Neural crest cell (in vitro differentiated cells): ENCODE data around the gene IWS1. TPM values are rescaled to one million over a fixed set of nuclear protein-coding genes. Genes with fewer than 3 reads are reported as not detected.

Source experiments
- DNase-seq: peaks from one replicate; pipeline ENCODE4 v3.0.0; 2021; ENCODE audit warnings: low read depth, mixed read lengths, low spot score
- H3K27ac Mint-ChIP-seq: one replicate; pipeline ENCODE4 v1.8.0; 2021; ENCODE audit warnings: mild to moderate bottlenecking, mixed read lengths; ENCODE audit not compliant: unreplicated experiment
- H3K27me3 Mint-ChIP-seq: 2 replicates; pipeline ENCODE4 v1.8.0; 2021; ENCODE audit warnings: low read depth, mild to moderate bottlenecking, mixed read lengths
- H3K36me3 Mint-ChIP-seq: 2 replicates; pipeline ENCODE4 v1.8.0; 2021; ENCODE audit warnings: low read depth, mild to moderate bottlenecking, mixed read lengths
- H3K4me1 Mint-ChIP-seq: 2 replicates; pipeline ENCODE4 v1.8.0; 2021; ENCODE audit warnings: mixed read lengths
- H3K4me3 Mint-ChIP-seq: one replicate; pipeline ENCODE4 v1.8.0; 2021; ENCODE audit warnings: mild to moderate bottlenecking, mixed read lengths
- H3K9me3 Mint-ChIP-seq: 2 replicates; pipeline ENCODE4 v1.8.0; 2021; ENCODE audit warnings: mixed read lengths
- CTCF ChIP-seq: fragments of 200-600 bp; sonication (generic); conservative IDR thresholded peaks from 2 replicates; pipeline ENCODE4 v1.5.0; 2021; ENCODE audit warnings: antibody characterized with exemption, mild to moderate bottlenecking
- long read RNA-seq: library from polyadenylated mRNA; unstranded; transcript quantifications from one replicate; pipeline ENCODE4 v2.0.0, GENCODE V29; 2020
- total RNA-seq: library from RNA; stranded (reverse); gene quantifications from 2 replicates; pipeline ENCODE4 v1.2.1, GENCODE V29; 2021

The IWS1 gene
- 59.4 and 63.0 TPM in 2 replicates for total RNA-seq
- long read RNA-seq, transcript IWS1-202 (3 exons, 1,080 nt): minor isoform, 6 of 225 reads
- long read RNA-seq, transcript IWS1-201 (14 exons, 2,958 nt): major isoform, 26 of 225 reads
- long read RNA-seq, partial matches to known transcripts: 180 of 225 reads
- long read RNA-seq, other reads (novel, unspliced or antisense): 11 of 225 reads

GRCh38 chr2:127526132-127527000 is at the start of gene IWS1:
Gene IWS1 (minus strand): TSS chr2:127526489. CDS start chr2:127526208, 281 bp downstream.
- peaks cover 2% of the 10 kb centered on the region for H3K9me3 Mint-ChIP-seq
- H3K4me1 Mint-ChIP-seq: peaks cover 32% of the 10 kb centered on the region
- H3K4me3 Mint-ChIP-seq: peak within 1 kb of the TSS; percentile 98
- H3K36me3 Mint-ChIP-seq: peaks cover 3% of the 10 kb centered on the region
- H3K27me3 Mint-ChIP-seq: no peaks in the 10 kb centered on the region
- no peak for TF ChIP-seq CTCF
- H3K27ac Mint-ChIP-seq: peak within 1 kb of the TSS; percentile 99
- DNase-seq: peak; percentile 89

GRCh38 chr2:127575941-127576432 is 49.7 kb upstream of the IWS1 start:
- H3K4me3 Mint-ChIP-seq: no peak overlapping the region
- DNase-seq: no peak
- no peak overlapping the region for H3K27ac Mint-ChIP-seq
- no peaks in the 10 kb centered on the region for H3K27me3 Mint-ChIP-seq
- no peak for TF ChIP-seq CTCF
- no peaks in the 10 kb centered on the region for H3K4me1 Mint-ChIP-seq
- H3K9me3 Mint-ChIP-seq: no peaks in the 10 kb centered on the region
- H3K36me3 Mint-ChIP-seq: no peaks in the 10 kb centered on the region

GRCh38 chr2:127575185-127575765 is 49.0 kb upstream of the IWS1 start:
- H3K36me3 Mint-ChIP-seq: no peaks in the 10 kb centered on the region
- no peak for DNase-seq
- H3K4me3 Mint-ChIP-seq: no peak overlapping the region
- no peaks in the 10 kb centered on the region for H3K4me1 Mint-ChIP-seq
- H3K9me3 Mint-ChIP-seq: no peaks in the 10 kb centered on the region
- no peaks in the 10 kb centered on the region for H3K27me3 Mint-ChIP-seq
- TF ChIP-seq CTCF: no peak
- no peak overlapping the region for H3K27ac Mint-ChIP-seq

GRCh38 chr2:127574656-127575055 is 48.4 kb upstream of the IWS1 start:
- Mint-ChIP-seq H3K4me3 (no peak overlapping the region), H3K9me3 (no peaks in the 10 kb centered on the region), H3K27ac (no peak overlapping the region), H3K36me3 (no peaks in the 10 kb centered on the region), H3K4me1 (no peaks in the 10 kb centered on the region), H3K27me3 (no peaks in the 10 kb centered on the region)
- TF ChIP-seq CTCF: no peak
- DNase-seq: no peak

GRCh38 chr2:127573771-127574170 is 47.5 kb upstream of the IWS1 start:
- H3K27ac Mint-ChIP-seq: no peak overlapping the region
- H3K27me3 Mint-ChIP-seq: no peaks in the 10 kb centered on the region
- DNase-seq: no peak
- TF ChIP-seq CTCF: no peak
- H3K4me3 Mint-ChIP-seq: no peak overlapping the region
- no peaks in the 10 kb centered on the region for H3K36me3 Mint-ChIP-seq
- no peaks in the 10 kb centered on the region for H3K4me1 Mint-ChIP-seq
- no peaks in the 10 kb centered on the region for H3K9me3 Mint-ChIP-seq
